ENCODE data around the gene THBS2.
"Not testable (repeated sequence)": the region's sequence is repeated elsewhere in the genome, so short reads cannot be mapped to it uniquely, and the experiment has no call there.

DNA sequence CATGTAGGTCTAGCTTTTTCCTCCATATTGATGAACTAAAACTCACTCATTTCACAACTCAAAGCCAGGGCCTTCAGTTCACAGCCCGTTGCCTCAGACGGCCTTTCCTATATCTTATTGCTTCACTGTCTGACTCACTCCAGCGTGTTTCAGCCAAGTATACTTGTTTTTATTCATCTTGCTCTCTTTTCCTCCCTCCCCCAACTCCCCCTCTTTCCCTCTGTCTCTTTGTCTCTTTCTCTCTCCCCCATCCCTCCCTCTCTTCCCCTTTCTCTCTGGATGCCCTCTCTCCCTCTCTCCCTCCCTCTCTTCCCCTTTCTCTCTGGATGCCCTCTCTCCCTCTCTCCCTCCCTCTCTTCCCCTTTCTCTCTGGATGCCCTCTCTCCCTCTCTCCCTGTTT is 38.9 kb downstream of the THBS2 start:
- TF ChIP-seq RARB (CRISPR knock-in tag; IDR thresholded peaks at IDR 0.05): not testable (repeated sequence)
- TF ChIP-seq, protein P1, sequence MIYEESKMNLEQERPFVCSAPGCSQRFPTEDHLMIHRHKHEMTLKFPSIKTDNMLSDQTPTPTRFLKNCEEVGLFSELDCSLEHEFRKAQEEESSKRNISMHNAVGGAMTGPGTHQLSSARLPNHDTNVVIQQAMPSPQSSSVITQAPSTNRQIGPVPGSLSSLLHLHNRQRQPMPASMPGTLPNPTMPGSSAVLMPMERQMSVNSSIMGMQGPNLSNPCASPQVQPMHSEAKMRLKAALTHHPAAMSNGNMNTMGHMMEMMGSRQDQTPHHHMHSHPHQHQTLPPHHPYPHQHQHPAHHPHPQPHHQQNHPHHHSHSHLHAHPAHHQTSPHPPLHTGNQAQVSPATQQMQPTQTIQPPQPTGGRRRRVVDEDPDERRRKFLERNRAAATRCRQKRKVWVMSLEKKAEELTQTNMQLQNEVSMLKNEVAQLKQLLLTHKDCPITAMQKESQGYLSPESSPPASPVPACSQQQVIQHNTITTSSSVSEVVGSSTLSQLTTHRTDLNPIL (CRISPR knock-in tag; IDR thresholded peaks at IDR 0.05; ENCODE audit: low read depth): not testable (repeated sequence)
